Activated naive CD8-positive, alpha-beta T cell treated with anti-CD3 and anti-CD28 coated beads for 36 hours (primary cell): ENCODE results near the gene ABHD8. TPM values are rescaled to one million over a fixed set of nuclear protein-coding genes. Genes with fewer than 3 reads are reported as not detected.

Experiments
- DNase-seq: peaks from one replicate; pipeline ENCODE4 v3.0.0; 2021
- H3K27ac Mint-ChIP-seq: one replicate; pipeline ENCODE4 v1.8.0; 2022; ENCODE audit warnings: mild to moderate bottlenecking, moderate library complexity, mixed read lengths
- H3K27me3 Mint-ChIP-seq: one replicate; pipeline ENCODE4 v1.8.0; 2022; ENCODE audit warnings: mild to moderate bottlenecking, mixed read lengths
- H3K36me3 Mint-ChIP-seq: one replicate; pipeline ENCODE4 v1.8.0; 2021; ENCODE audit warnings: mild to moderate bottlenecking, mixed read lengths
- H3K4me1 Mint-ChIP-seq: one replicate; pipeline ENCODE4 v1.8.0; 2021; ENCODE audit warnings: mixed read lengths
- H3K4me3 Mint-ChIP-seq: one replicate; pipeline ENCODE4 v1.8.0; 2022; ENCODE audit warnings: mild to moderate bottlenecking, moderate library complexity, mixed read lengths
- H3K9me3 Mint-ChIP-seq: one replicate; pipeline ENCODE4 v1.8.0; 2022; ENCODE audit warnings: mixed read lengths
- total RNA-seq, 2 experiments: library from RNA; stranded (reverse); gene quantifications; one replicate each; pipeline ENCODE4 v1.2.3, GENCODE V29; 2021

Gene ABHD8
- 1 to 10 TPM; 4.1 to 4.9 TPM for total RNA-seq

GRCh38 chr19:17303167-17303939 is at the start of gene ABHD8:
ABHD8 (minus strand) TSS chr19:17303425; CDS start chr19:17301616, 1,809 bp downstream.
- Mint-ChIP-seq H3K27me3 (no peaks in the 10 kb centered on the region), H3K36me3 (peaks cover 13% of the 10 kb centered on the region), H3K4me1 (peaks cover 30% of the 10 kb centered on the region), H3K4me3 (peak within 1 kb of the TSS; percentile 66), H3K27ac (peak within 1 kb of the TSS; percentile 8), H3K9me3 (no peaks in the 10 kb centered on the region)
- peak; percentile 93 for DNase-seq

- Mint-ChIP-seq H3K4me1 (peaks cover 5% of the 10 kb centered on the region), H3K27ac (no peak overlapping the region), H3K36me3 (no peaks in the 10 kb centered on the region), H3K27me3 (peaks cover 42% of the 10 kb centered on the region), H3K9me3 (no peaks in the 10 kb centered on the region), H3K4me3 (no peak overlapping the region)
- no peak for DNase-seq
Measured at GRCh38 chr19:17352608-17353280, 49.5 kb upstream of the ABHD8 start.

- Mint-ChIP-seq H3K4me3 (no peak overlapping the region), H3K36me3 (no peaks in the 10 kb centered on the region), H3K4me1 (peaks cover 5% of the 10 kb centered on the region), H3K27me3 (peaks cover 51% of the 10 kb centered on the region), H3K9me3 (no peaks in the 10 kb centered on the region), H3K27ac (no peak overlapping the region)
- no peak for DNase-seq
Measured at GRCh38 chr19:17351815-17352435, 48.7 kb upstream of the ABHD8 start.

GRCh38 chr19:17348700-17349099 is 45.5 kb upstream of the ABHD8 start:
- Mint-ChIP-seq H3K9me3 (no peaks in the 10 kb centered on the region), H3K4me1 (peaks cover 7% of the 10 kb centered on the region), H3K36me3 (no peaks in the 10 kb centered on the region), H3K27me3 (peaks cover 56% of the 10 kb centered on the region), H3K27ac (no peak overlapping the region), H3K4me3 (no peak overlapping the region)
- no peak for DNase-seq

- H3K4me3 Mint-ChIP-seq = no peak overlapping the region
- H3K9me3 Mint-ChIP-seq = no peaks in the 10 kb centered on the region
- H3K36me3 Mint-ChIP-seq = no peaks in the 10 kb centered on the region
- no peak overlapping the region for H3K27ac Mint-ChIP-seq
- H3K27me3 Mint-ChIP-seq = peaks cover 50% of the 10 kb centered on the region
- DNase-seq = no peak
- H3K4me1 Mint-ChIP-seq = peaks cover 7% of the 10 kb centered on the region
Measured at GRCh38 chr19:17347877-17348276, 44.7 kb upstream of the ABHD8 start.

GRCh38 chr19:17347361-17347760 is 44.1 kb upstream of the ABHD8 start:
- Mint-ChIP-seq H3K27me3 (peaks cover 50% of the 10 kb centered on the region), H3K27ac (no peak overlapping the region), H3K9me3 (no peaks in the 10 kb centered on the region), H3K36me3 (no peaks in the 10 kb centered on the region), H3K4me3 (no peak overlapping the region), H3K4me1 (peaks cover 7% of the 10 kb centered on the region)
- DNase-seq = no peak

- Mint-ChIP-seq H3K9me3 (no peaks in the 10 kb centered on the region), H3K27ac (no peak overlapping the region), H3K36me3 (no peaks in the 10 kb centered on the region), H3K27me3 (peaks cover 40% of the 10 kb centered on the region), H3K4me3 (no peak overlapping the region), H3K4me1 (peaks cover 2% of the 10 kb centered on the region)
- peak; percentile 80 for DNase-seq
Measured at GRCh38 chr19:17346109-17346671, 43.0 kb upstream of the ABHD8 start.

- H3K9me3 Mint-ChIP-seq = no peaks in the 10 kb centered on the region
- peaks cover 5% of the 10 kb centered on the region for H3K27me3 Mint-ChIP-seq
- no peak for DNase-seq
- no peak overlapping the region for H3K4me3 Mint-ChIP-seq
- H3K36me3 Mint-ChIP-seq = peaks cover 6% of the 10 kb centered on the region
- no peak overlapping the region for H3K27ac Mint-ChIP-seq
- H3K4me1 Mint-ChIP-seq = peaks cover 8% of the 10 kb centered on the region
Measured at GRCh38 chr19:17341845-17342244, 38.6 kb upstream of the ABHD8 start.

GRCh38 chr19:17341386-17341785 is 38.2 kb upstream of the ABHD8 start:
- Mint-ChIP-seq H3K27me3 (no peaks in the 10 kb centered on the region), H3K9me3 (no peaks in the 10 kb centered on the region), H3K4me1 (peaks cover 11% of the 10 kb centered on the region), H3K4me3 (no peak overlapping the region), H3K36me3 (peaks cover 6% of the 10 kb centered on the region), H3K27ac (no peak overlapping the region)
- no peak for DNase-seq

GRCh38 chr19:17340871-17341357 is 37.7 kb upstream of the ABHD8 start:
- peaks cover 6% of the 10 kb centered on the region for H3K36me3 Mint-ChIP-seq
- no peak overlapping the region for H3K4me3 Mint-ChIP-seq
- no peaks in the 10 kb centered on the region for H3K27me3 Mint-ChIP-seq
- no peaks in the 10 kb centered on the region for H3K9me3 Mint-ChIP-seq
- no peak overlapping the region for H3K27ac Mint-ChIP-seq
- peaks cover 11% of the 10 kb centered on the region for H3K4me1 Mint-ChIP-seq
- no peak for DNase-seq

GRCh38 chr19:17340302-17340870 is 37.2 kb upstream of the ABHD8 start:
- Mint-ChIP-seq H3K27ac (no peak overlapping the region), H3K4me3 (no peak overlapping the region), H3K27me3 (no peaks in the 10 kb centered on the region), H3K4me1 (peaks cover 11% of the 10 kb centered on the region), H3K36me3 (peaks cover 6% of the 10 kb centered on the region), H3K9me3 (no peaks in the 10 kb centered on the region)
- no peak for DNase-seq

- Mint-ChIP-seq H3K27me3 (no peaks in the 10 kb centered on the region), H3K4me1 (peaks cover 17% of the 10 kb centered on the region), H3K4me3 (peak overlapping the region; percentile 94), H3K27ac (no peak overlapping the region), H3K9me3 (no peaks in the 10 kb centered on the region), H3K36me3 (peaks cover 6% of the 10 kb centered on the region)
- peak; percentile 42 for DNase-seq
Measured at GRCh38 chr19:17339088-17339741, 36.0 kb upstream of the ABHD8 start.

- no peak for DNase-seq
- Mint-ChIP-seq H3K36me3 (peaks cover 6% of the 10 kb centered on the region), H3K4me1 (peaks cover 21% of the 10 kb centered on the region), H3K27ac (no peak overlapping the region), H3K4me3 (peak overlapping the region; percentile 94), H3K9me3 (no peaks in the 10 kb centered on the region), H3K27me3 (no peaks in the 10 kb centered on the region)
Measured at GRCh38 chr19:17338433-17339078, 35.3 kb upstream of the ABHD8 start.
